ENCODE results near the gene SNRPB2.

SNRPB2 gene

DNA sequence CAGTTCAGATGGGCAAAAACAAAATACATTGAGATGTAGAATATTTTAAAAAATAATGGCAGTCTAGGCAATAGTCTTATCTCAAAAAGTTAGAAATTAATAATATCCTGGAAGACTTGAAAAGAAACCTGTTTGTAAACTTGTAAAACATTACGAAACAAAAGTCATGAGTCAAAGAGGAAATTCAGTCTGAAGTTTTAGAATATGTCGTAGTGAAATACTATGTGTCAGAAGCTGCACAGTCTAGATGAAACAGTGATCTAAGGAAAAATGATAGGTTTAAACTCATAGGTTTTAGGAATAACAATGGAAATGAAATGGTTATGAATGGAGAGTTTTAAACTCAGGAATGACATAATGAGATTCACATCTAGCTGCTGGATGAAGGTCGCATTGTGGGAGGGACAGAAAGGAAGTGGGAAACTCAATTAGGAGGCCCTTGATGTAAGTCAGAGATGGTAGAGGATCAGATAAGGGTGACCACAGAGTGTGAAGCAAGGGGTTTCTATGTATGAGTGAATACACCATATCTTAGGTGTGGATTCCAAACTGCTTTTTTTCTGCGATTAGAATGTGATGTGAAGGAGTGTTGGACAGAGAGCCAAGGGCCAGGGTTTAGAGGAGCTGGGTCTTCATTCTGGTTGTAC, 2.8 kb downstream of the SNRPB2 start:
- no peak for DNase-seq (ENCODE audit: low read depth)

DNA sequence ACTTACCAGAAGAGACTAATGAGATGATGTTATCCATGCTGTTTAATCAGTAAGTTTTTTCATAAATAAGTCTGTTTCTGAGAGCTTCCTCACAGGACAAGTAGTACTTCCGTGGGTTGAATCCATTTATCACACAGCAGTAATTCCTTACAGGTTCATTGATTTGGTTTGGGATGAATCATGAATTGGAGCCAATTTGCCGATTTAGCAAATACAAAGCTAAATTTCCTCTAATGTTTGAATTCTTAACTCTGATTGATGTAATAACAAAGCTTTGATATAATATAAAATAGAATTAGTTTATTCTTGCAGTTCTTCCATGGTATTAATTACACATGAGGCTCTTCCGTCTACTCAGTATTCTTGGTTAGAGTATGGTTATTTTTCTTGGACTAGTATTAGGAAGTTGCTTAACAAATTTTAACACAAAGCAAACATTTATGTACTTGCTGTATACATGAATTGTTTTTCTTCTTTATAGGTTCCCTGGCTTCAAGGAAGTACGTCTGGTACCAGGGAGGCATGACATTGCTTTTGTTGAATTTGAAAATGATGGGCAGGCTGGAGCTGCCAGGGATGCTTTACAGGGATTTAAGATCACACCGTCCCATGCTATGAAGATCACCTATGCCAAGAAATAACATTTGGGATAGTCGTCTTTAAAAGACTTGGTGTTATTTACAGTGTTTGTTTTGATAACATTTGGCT, 10.7 kb downstream of the SNRPB2 start:
- no peak for DNase-seq (ENCODE audit: low read depth)

- no peak for DNase-seq (ENCODE audit: low read depth)
These were observed 14.5 kb downstream of the SNRPB2 start for GRCh38 chr20:16744178-16744807.

- no peak for DNase-seq (ENCODE audit: low read depth)
These were observed 15.4 kb downstream of the SNRPB2 start for GRCh38 chr20:16745204-16745603.

GRCh38 chr20:16747291-16747811, 17.5 kb downstream of the SNRPB2 start:
- DNase-seq (ENCODE audit: low read depth), result no peak

DNA sequence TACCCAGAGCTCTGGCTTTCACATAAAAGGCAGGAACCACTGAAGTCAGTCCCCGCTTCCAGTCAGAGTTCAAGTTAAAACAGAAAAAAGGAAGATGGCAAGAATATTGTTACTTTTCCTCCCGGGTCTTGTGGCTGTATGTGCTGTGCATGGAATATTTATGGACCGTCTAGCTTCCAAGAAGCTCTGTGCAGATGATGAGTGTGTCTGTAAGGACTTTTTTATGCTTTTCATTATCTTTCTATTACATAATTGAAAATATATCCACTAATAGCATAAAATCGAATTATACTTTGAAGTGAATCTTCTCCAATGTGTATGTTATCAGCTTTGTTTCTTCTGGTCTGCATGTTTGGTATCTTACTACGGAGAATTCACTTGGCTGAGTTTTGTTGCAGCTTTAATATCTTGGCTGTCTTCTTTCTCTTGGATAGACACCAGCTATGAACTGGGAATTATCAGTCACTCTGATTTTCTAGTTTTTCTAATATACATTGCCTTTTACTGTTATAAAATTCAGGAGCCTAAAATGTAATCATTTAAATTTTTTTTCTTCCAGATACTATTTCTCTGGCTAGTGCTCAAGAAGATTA, 18.6 kb downstream of the SNRPB2 start, which contains the start of gene OTOR:
TSS of gene OTOR (plus strand) at position 51 of the 593 bp plus-strand sequence. CDS start at position 95, 44 bp downstream.
- no peak for DNase-seq (ENCODE audit: low read depth)

DNA sequence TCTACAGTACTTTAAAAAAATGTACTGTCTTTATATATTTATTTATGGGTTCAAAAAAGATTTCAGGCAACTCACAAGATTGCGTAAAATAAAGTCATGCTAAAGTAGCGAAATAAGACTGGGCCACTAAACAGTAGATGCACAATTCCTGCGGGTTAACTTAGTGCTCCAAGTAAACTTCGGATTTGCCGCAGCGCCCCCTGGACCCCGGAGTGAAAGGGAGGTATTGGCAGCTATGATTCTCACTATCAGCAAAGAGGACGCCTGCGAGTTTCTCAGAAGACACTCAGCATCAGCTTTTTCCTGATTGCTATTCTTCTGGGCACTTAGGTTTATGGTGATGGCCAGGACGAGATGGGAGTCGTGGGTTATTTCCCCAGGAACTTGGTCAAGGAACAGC, 19.7 kb downstream of the SNRPB2 start:
- no peak for DNase-seq (ENCODE audit: low read depth)

DNA sequence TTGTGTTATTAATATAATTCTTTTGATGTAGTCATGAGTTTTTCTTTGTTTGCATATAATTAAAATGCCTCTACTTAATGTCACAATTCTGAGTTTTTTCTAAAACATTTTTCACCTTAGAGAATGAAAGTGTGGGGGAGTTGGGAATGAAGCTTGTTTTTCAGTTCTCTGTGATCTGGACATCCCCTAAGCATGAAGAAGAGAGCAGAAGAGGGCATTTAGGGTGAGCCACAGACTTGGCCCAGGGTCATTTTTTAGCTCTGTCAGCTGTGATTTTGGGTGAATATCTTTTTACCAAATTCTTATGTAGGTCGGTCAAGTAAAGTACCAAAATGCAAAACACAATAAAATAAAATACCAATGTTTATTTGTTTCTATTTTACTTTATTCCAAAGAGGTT, 22.3 kb downstream of the SNRPB2 start:
- no peak for DNase-seq (ENCODE audit: low read depth)

- no peak for DNase-seq (ENCODE audit: low read depth)
These were observed 23.1 kb downstream of the SNRPB2 start for GRCh38 chr20:16752901-16753300.

GRCh38 chr20:16758454-16759180, 28.8 kb downstream of the SNRPB2 start:
- no peak for DNase-seq (ENCODE audit: low read depth)

DNA sequence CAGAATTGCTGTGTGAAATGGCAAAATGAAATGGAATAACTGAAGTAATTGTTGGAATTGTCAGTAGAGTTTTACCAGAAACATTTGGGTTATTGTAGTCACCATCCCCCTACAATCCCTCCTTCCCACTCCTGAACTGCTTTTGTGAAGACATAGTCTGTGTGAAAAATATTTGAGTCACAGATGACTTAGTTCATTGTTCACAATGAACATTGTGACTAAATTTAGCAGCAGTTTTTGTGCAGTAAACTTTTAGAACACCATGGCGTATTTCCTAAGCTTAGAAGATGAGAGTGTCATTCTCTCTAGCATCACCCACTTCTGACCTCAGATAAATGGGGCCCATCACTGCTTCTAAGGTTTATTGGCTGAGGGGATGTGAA, 29.3 kb downstream of the SNRPB2 start:
- no peak for DNase-seq (ENCODE audit: low read depth)

- DNase-seq (ENCODE audit: low read depth), result no peak
These were observed 30.8 kb downstream of the SNRPB2 start for GRCh38 chr20:16760431-16761304.

DNA sequence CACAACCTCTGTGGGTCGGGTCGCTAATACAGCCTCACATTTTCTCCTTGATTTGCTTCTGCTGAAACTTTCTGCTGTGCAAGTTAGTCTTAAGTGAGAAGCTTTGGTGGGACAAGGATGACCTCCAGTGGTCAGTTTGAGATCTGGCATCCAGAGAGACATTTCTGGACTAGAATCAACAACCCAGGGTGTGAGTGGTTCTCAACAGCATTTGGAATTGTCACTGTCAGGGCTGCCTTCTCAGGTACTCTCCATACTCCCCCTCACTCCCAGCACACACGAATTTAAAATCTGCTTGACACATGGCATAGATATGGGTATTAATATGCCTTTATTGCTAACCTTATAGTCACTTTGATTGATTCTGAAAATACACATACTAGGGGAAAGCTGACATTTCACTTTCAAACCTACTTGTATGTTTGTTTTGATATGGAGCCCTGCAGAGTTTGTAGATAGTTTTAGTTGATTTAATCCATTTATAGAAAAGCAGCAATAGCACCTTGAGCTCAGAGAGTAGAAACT, 31.5 kb downstream of the SNRPB2 start:
- peak; percentile 30 for DNase-seq (ENCODE audit: low read depth)

DNA sequence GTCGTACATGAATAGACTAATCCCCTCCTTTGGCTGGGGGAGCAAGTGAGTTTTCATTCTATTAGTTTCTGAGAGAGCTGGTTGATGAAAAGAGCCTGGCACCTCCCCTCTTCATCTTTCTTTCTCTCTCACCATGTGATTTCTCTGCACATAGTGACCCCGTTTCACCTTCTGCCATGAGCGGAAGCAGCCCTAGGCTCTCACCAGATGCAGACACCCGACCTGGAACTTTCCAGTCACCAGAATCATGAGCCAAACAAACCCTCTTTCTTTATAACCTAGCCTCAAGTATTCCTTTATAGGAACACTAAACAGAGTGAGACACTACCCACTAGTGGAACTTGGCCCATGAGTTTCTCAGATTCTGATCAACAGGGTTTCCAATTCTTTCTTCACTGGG, 34.7 kb downstream of the SNRPB2 start:
- no peak for DNase-seq (ENCODE audit: low read depth)

- no peak for DNase-seq (ENCODE audit: low read depth)
These were observed 41.4 kb downstream of the SNRPB2 start for GRCh38 chr20:16771213-16771612.

- no peak for DNase-seq (ENCODE audit: low read depth)
These were observed 46.1 kb downstream of the SNRPB2 start for GRCh38 chr20:16775961-16776360.

DNA sequence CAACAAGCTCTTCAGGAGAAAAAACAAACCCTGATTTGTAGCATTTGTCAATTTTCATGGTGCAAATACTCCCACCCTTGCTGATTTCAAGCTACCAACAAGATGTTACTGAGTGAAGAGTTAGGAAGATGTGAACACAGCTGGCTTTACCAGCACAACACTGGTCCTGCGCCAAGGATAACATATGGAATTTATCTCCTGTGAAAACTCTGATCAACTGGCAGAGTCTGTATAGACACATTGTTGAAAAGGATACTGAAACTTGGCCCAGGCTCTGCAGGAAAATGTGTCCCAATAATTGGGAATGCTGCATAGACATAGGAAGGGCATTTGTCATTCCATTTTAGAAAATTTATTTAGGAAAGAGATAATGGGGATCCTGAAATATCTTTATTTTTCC, 47.3 kb downstream of the SNRPB2 start:
- DNase-seq (ENCODE audit: low read depth), result no peak

DNA sequence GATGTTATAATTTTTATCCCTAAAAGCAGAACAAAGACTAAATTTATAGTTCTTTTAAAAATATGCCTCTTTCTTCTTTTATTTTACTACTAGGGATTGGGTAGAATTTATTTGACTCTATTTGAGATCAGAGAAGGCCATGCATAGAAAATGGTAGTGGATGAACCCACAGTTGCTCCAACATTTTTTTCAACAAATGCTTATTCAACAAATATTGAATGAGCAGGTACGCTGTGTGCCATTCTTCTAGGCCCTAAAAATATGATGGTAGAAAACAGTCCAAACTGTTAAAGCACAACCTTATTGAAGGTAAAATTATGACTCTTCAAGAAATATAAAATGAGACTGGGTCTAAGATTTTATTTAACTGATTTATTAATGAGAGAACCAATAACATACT, 48.3 kb downstream of the SNRPB2 start:
- DNase-seq (ENCODE audit: low read depth), result no peak

DNA sequence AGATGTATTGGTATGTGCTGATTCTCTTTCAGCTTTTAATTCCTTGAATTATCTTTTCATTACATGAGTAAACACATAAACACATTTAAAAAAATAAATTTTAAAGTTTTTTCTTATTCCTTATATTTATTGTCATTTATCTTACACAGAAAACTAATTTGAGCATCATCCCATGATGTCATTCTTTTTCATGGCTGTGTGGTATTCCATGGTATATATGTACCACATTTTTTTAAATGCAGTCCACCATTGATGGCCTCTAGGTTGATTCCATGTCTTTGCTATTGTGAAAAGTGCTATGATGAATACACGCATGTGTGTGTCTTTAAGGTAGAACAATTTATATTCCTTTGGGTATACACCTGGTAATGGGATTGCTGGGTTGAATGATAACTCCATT, 51.7 kb downstream of the SNRPB2 start:
- no peak for DNase-seq (ENCODE audit: low read depth)

GRCh38 chr20:16785226-16785625, 55.4 kb downstream of the SNRPB2 start:
- no peak for DNase-seq (ENCODE audit: low read depth)

All from stimulated activated CD8-positive, alpha-beta memory T cell treated with anti-CD3 and anti-CD28 coated beads, Interleukin-15, amount 100 ng/mL, for 1 hour (primary cell).